RKO (cell line): ENCODE data around the gene CRY2.
"Not testable (repeated sequence)": the region's sequence is repeated elsewhere in the genome, so short reads cannot be mapped to it uniquely, and the experiment has no call there.

Experiments used
- DNase-seq: peaks from one replicate; pipeline ENCODE4 v3.0.0-alpha.2; 2016; ENCODE audit warnings: low spot score

Gene CRY2

DNA sequence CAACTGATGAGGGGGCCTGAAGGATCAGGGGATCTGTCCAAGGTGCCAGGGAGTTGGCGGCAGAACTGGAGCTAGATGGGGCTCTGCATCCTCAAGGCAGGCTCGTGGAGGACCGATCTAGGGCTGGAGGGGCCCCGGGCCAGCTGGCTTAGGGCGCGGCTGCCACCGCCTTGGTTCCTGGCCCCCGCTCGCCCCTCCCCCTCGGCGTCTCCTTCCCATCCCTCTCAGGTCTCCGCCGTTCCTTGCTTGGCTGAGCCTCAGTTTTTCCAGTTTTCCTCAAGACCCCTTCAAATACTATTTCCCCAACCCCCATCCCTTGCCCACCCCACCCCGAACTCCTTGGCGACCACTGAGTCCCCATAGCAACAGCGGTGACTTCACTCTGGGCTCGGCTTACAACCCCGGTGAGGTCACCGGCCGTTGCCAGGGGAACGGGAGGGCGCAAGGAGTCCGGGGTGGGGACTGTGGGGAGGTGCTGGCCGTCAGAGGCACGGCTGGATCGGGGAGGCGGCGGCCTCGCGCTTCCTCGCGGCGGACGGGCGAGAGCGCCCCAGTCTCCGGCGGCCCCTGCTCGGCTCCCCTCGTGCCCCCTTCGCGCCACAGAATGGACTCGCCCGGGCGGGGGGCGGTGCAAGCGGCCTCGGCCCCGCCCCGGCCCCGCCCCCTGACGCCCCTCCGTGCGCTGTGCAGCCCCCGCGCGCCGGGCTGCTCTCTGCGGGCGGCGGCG is 52.3 kb downstream of the CRY2 start:
- peak; percentile 7 for DNase-seq

DNA sequence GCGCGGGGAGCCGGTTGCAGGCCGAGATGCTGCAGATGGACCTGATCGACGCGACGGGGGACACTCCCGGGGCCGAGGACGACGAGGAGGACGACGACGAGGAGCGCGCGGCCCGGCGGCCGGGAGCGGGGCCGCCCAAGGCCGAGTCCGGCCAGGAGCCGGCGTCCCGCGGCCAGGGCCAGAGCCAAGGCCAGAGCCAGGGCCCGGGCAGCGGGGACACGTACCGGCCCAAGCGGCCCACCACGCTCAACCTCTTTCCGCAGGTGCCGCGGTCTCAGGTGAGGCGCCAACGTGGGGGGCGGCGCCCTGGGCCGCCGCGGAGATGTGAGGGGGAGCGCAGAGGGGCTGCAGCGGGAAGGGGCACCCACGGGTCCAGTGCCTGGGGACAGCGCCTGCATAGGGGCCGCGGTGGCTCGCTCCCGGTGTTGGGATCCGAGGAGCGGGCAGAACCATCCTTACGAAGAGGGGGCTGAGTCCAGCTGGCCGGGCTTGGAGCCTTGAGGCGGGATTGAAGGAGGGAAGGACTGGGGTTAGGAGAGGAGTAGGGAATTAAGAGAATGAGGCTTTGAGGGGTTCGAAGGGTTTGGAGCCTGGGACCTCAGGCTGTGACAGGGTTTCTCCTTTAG is 53.0 kb downstream of the CRY2 start:
- not testable (repeated sequence) for DNase-seq

DNA sequence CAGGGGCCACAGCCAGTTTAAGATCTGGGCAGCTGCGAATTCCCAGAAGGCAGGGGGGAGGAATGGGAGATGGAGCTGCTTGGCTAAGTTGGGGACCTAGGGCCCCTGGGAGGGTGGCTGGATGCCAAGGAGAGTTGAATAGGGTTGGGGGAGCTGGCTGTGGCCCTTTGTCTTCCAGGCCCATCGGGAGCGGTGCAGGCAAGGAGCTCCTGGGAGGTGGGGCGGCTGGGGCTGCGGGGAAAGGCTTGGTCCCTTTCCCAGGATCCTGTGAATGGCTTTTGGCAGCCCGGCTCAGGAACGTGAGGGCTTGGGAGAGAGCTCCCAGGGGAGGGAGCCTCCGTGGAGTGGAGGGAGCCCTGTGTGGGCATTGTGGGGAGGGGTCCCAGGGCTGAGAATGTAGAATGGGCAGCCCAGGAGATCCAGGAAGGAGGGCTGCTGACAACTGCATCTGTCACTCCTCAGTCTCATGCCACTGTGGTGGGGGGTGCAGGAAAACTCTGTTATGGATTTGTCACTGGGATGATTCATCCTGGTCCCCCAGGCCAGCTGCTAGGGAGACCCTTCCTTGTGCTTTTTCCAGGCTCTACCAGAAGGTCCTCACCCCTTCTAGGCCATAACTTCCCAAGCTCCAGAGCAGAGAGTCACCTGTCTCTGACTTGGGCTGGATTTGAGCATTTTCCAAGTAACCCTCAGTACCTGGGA is 53.8 kb downstream of the CRY2 start:
- no peak for DNase-seq

DNA sequence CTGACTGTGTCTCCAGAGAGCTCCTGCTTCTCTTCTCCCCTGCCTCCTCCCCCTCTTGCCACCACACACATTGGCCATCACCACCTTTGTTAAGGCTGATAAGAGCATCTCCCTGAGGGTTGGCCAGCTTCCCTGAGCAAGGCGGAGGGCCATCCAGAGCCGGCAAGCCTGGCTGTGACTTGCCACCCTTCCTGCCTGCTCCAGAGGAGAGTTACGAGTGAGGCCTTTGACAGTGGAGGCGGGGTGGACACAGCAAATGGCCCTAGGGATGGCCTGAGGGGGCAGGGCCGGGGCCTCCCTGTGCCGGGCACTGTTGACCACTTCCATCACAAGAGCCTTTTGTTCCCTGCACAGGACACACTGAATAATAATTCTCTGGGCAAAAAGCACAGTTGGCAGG is 54.4 kb downstream of the CRY2 start:
- no peak for DNase-seq

DNA sequence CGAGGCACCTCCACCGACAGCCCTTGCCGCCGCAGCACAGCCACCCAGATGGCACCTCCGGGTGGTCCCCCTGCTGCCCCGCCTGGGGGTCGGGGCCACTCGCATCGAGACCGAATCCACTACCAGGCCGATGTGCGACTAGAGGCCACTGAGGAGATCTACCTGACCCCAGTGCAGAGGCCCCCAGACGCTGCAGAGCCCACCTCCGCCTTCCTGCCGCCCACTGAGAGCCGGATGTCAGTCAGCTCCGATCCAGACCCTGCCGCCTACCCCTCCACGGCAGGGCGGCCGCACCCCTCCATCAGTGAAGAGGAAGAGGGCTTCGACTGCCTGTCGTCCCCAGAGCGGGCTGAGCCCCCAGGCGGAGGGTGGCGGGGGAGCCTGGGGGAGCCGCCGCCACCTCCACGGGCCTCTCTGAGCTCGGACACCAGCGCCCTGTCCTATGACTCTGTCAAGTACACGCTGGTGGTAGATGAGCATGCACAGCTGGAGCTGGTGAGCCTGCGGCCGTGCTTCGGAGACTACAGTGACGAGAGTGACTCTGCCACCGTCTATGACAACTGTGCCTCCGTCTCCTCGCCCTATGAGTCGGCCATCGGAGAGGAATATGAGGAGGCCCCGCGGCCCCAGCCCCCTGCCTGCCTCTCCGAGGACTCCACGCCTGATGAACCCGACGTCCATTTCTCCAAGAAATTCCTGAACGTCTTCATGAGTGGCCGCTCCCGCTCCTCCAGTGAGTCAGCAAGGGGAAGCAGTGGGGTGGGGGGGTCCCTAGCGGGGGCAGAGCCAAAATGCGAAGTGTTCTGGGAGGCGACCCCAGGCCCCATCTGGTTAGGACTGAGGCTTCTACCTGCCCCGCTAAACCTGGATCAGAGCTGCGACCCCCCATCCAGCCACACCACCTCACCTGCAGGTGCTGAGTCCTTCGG is 55.4 kb downstream of the CRY2 start:
- DNase-seq = no peak

DNA sequence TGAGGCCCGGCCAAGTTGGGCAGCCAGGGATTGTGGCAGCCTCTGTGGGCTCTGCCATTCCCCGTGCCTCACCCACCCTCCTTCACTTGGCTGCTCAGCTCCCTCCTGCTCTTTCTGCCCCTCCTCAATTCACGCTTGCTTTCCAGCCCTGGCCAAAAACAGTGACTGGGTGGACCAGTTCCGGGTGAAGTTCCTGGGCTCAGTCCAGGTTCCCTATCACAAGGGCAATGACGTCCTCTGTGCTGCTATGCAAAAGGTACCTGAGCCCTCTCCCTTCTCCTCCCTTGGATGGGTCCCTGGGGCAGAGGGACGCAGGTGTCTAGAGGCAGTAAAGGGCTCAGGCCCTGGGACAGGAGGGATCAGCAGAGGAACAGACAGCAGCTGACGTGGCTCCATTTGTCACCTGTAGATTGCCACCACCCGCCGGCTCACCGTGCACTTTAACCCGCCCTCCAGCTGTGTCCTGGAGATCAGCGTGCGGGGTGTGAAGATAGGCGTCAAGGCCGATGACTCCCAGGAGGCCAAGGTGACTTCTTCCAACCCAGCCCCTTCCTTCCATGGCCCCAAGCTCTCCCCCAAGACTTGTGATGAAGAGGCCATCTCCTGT is 57.1 kb downstream of the CRY2 start:
- DNase-seq = no peak

DNA sequence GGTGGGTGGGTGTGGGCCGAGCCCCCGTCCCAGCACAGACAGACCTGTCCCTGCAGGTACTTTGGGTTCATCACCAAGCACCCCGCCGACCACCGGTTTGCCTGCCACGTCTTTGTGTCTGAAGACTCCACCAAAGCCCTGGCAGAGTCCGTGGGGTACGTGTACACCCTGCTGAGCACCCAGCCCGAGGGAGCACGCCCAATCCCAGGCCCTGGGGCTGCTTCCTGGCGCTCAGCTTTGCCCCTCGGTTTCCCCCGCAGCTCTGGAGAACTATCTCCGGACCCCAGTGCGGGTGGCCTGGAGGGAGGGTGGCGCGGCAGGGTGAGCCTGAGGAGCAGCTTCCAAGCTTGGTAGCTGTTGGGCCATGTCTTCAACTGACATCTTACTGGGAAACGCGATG is 57.8 kb downstream of the CRY2 start:
- no peak for DNase-seq

DNA sequence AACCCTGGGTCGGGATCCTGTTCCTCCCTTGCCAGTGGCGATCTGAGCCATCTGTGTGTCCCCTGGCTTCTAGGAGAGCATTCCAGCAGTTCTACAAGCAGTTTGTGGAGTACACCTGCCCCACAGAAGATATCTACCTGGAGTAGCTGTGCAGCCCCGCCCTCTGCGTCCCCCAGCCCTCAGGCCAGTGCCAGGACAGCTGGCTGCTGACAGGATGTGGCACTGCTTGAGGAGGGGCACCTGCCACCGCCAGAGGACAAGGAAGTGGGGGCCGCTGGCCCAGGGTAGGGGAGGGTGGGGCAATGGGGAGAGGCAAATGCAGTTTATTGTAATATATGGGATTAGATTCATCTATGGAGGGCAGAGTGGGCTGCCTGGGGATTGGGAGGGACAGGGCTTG is 58.3 kb downstream of the CRY2 start:
- DNase-seq = not testable (repeated sequence)

DNA sequence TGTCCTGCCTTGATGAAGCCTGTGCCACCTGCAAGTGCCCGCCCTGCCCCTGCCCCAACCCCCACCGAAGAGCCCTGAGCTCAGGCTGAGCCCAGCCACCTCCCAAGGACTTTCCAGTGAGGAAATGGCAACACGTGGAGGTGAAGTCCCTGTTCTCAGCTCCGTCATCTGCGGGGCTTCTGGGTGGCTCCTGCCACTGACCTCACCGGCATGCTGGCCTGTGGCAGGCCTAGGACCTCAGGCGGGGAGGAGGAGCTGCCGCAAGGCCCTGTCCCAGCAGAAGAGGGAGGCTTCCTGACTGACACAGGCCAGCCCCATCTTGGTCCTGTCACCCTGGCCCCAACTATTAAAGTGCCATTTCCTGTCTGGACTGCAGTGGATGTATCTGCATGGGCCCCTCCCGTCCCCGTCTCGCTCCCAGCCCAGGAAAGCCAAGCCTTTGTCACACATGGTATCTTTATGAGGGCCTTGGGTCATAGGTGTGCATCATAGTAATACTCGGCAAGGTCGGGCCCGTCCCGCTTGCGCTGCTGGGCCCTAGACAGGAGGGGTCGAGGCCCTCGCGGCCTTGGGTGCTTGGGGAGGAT is 58.9 kb downstream of the CRY2 start:
- DNase-seq = no peak

DNA sequence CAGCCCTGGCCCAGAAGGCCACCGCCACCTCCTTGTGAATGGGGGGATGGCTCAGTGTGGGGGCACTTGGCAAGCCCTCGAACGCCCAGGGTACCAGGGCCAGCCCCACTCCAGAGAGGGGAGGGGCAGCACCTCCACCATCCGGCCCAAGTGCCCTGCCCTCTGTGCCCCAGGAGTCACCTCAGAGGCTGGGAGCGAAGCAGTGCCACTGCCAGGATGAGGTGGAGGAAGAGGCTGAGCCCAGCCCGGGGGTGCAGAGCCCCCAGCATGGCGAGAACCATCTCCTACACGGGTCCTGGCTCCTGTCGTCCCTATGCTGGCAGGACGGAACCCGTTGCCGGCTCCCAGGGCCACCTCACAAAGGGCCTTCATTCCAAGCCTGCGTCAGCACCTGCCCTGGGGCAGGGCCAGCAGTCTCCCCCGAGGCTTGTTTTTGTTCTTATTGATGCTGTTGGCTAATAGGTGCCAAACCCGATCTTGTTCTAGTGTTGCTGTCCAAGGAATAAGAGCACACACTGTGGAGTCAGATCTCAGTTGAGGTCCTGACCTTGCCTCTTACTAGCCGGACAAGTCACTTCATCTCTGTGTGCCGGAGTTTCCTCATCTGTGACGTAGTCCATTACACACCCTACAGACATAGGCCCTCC is 59.8 kb downstream of the CRY2 start, which contains the start of gene FREY1:
Gene FREY1, minus strand, starts transcription at position 307 of the 647 bp plus-strand sequence. Its CDS starts 26 bp downstream, at position 281.
- no peak for DNase-seq

DNA sequence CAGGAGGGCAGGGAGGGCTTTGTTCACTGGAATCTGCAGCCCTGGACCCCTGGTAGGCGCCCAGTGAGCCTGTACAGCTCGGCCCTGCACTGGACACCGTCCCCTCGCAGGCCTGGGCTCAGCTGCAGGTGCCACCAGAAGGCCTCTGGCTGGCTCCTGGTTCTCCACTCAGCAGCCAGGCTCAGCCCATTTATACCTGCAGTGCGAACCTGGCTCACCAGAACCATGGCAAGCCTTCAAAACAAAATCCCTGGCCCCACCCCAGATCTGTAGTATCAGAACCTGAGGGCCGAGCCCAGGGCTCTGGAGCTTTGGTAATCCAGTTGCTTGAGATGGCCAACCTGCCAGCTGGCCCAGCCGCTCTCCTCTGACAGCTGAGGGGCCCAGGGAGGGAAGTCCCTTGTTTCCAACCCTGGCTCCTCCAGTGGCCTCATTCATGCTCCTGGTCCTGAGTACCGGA is 60.7 kb downstream of the CRY2 start:
- no peak for DNase-seq

DNA sequence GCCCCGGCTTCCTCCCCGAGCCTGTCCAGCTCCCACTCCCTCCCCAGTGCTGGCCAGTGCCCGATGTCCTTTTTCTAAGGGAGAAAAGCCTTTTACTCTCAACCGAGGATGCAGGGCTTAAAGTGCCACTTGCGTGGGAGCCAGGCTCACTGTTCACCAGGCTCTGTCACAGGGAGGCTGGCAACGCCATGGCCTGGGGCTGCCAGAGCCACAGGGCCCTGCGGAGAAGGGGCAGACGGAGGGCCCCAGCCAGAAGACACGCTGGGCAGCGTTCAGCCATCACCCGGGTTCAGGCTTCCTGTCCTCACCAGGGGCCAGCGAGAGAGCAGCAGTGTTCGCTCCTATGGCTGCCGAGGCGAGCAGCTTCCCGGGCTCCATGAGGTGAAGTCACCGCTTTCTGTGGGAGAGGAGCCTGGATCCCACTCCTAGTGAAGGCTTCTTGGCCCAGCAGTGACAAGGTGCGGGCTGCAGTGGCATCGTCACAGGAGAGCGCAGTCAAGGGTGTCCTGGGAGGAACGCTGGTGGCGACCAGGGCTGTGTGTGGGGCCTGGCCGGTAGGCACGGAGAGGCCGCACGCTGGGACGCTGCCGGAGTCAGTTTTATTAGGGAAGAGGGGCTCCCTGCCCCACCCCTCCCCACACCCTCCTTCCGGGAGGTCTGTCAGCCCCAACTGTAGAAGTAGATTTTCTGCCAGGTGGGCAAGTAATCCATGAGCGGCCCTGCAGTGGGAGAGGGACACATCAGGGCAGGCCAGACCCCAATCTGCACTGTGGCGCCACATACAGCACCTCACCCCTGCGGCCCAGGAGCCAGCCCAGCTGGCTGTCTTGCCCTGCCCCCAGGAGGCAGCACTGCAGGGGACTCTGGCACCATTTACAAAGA is 62.6 kb downstream of the CRY2 start:
- no peak for DNase-seq

DNA sequence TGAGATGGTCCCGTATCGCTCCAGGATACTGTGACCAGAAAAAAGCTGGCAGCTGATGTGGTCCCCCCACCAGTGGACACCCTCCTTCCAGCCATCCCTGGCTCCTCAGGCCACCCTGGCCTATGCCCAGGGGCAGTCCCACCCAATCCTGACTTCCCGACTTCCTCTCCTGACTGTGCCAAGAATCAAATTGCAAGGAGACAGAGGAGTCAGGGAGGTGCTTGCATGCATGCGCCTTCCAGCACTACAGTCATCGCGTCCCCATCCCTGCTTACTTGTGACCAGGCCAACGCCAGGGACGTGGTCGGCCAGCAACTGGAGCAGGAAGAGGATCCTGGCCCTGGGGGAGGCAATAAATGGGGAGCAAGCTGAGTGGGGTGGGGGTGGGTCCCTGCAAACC is 63.3 kb downstream of the CRY2 start:
- no peak for DNase-seq

DNA sequence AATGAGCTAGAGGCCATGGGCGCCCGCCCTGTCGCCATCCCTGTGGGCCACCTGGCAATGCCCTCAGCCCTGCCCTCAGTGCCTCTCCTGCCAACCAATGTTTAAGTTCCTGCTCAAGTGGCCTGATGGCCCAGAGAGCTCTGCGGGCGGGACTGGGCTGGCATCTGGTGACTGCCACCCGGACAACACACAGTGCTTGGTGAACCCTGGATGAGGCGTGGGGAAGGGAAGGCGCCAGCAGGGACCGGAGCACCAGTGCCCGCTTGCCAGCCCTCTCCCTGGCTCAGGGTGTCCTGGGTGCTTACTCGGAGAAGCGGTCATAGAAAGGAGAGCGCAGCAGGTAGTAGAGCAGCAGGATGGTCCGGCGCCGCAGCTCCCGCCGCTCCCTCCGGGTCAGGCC is 66.2 kb downstream of the CRY2 start:
- DNase-seq = no peak

DNA sequence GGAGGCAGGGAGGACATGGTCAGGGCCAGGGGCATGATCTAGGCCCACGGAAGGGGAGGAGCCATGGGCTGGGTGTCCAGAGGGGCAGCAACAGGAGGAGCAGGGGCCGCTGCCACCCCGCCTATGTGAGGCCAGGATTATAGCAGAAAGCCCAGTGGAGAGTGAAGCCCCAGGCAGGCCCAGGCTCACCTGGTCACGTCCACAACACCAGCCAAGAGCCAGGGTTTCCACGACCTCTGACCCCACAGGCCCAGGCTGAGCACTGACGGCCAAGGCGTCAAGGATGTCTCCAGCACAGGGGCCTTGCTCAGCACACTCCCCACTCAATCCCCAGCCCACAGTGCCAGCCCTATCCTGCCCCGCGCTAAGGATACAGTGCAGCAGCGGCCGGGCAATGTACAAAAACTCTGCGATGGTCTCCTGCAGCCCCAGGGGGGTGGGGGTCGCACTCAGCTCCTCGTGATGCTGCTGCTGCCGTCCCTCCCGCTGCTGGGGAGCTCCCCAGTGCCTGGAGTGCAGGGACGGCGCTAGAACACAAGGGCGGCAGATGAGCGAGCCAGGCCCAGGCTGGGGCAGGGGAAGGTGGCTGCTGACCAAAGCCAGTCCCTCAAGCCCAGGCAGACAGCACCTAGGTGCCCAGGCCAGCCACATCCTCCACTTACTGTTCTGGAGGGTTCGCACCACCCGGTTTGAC is 66.8 kb downstream of the CRY2 start:
- no peak for DNase-seq

DNA sequence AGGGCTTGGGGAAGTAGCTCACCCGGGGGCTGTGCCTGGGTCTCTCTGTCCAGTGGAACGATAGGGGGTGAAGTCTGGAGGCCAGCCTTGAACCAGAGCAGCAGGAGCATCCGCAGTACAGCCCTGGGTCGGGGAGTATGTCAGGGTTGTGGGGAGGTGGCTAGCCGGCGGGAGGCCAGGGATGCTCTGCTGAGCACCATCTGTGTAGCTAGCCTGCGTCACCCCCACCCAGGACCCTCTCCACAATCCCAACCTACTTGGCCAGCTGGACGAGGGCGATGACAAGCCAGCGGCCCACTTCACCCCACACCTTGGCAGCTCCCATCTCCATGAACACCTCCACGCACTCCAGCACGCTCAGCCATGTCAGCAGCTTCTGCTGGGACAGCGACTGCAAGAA is 68.2 kb downstream of the CRY2 start:
- no peak for DNase-seq

DNA sequence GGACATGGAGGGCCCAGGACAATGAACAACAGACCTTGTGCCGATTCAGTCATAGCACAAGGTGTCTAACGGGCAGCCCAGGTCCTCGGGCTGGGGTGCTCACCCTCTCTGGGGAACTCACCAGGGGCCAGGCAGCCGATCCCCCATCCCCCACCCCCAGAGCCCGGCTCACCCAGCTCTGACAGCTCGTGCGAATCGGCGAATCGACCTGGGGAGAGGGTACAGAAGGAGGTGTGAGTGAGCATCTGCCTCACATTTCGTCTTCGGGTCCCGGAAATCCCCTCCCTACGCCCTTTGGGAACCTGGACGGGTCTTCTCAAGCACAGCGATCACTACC is 70.0 kb downstream of the CRY2 start:
- no peak for DNase-seq

DNA sequence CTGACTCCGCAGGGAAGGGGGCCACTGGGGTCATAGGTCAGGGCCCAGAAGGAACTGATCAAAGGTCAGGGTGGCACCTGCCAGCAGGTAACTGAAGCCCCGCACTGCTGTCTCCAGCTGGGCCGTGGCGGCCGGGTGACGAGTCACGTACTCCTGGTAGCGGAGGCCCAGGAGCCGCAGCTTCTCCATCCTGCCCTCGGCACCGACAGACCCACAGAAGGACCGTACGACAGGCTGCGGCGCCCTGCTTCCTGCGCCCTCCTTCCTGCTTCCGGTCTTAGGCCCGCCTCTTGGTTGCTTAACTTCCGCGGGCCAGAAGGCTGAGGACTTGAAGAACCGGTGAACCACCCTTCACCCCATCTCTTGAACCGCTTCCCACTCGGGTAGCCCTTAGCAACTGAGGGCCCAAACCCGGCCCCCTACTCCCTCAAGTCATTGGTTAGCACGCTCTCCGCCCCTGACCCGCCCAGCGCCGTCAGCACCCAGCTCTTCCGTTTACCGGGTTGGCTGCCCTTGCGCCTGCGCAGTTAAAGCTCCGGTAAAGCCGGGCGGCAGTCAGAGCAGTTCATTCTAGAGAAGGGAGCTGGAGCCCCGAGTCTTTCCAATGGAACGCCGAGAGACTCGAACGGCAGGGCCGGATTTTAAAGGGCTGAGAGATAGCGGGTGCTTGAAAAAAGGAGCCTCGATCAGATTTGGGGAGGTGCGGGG is 70.5 kb downstream of the CRY2 start, which contains the start of gene PEX16:
Gene PEX16, minus strand, starts transcription at position 255 of the 708 bp plus-strand sequence. Its CDS starts 66 bp downstream, at position 189.
- peak; percentile 98 for DNase-seq
